Spleen (tissue), 7 donors: ENCODE measurements around the gene EME1.

ENCODE experiments used
- POLR2A ChIP-seq, 3 donors: fragments of 450-650 bp; IDR thresholded peaks; one replicate each; pipeline ENCODE4 v1.5.1; 2017; ENCODE audit warnings: antibody characterized with exemption in 3 of 3, mild to moderate bottlenecking in 1 of 3
- POLR2AphosphoS5 ChIP-seq, 3 donors: sonication (generic); formaldehyde crosslinking; IDR thresholded peaks; one replicate each; pipeline ENCODE4 v1.5.1; 2017; ENCODE audit warnings: antibody characterized with exemption in 3 of 3
- TF ChIP-seq, protein P1 (sequence below), 11 experiments: fragments of 200-600 bp in 7 of 11; fragments of 450-650 bp in 4 of 11; sonication (generic) in 4 of 11; IDR thresholded peaks in 8 of 11; conservative IDR thresholded peaks in 3 of 11; 1 replicate in 7 of 11; 2 replicates in 4 of 11; pipeline versions ENCODE4 v1.4.0 to v1.8.0; 2016 to 2021; ENCODE audit warnings: antibody characterized with exemption in 11 of 11, inconsistent platforms in 4 of 11, mild to moderate bottlenecking in 1 of 11
- donor health status: DM: no; HTN: no; CAD: no; lungs with moderate emphysema.
- donor health status: DM: no; HTN: no; CAD: no.
- donor health status: DM: no; HTN: no; CAD: no.

DNA sequence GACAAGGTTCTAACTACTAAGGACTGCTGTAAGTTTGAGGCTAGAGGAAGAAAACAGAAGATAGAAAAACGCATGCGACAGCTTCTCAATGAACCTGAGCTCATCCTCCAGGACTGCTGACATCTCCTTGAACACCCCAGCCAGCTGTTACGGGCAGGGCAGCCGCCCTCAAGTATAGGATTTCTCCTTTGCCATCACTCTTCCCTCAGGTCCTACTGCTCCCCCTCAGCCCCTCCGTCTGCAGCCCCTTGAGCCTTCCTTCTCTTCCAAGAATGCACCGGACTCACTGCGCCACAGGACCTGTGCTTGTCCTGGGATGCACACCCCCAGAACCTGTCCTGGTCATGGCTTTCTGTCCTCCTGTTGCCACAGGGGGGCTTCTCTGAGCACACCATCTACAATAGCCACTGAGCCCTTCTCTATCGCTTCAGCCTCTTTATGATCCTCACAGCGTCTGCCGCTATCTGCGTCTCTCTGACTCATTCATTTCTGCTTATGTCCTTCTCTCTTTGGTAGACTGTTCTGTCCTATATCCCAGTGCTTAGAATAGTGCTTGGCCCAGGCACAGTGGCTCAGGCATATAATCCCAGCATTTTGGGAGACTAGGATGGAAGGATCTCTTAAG is 42.8 kb upstream of the EME1 start:
- TF ChIP-seq, protein P1, sequence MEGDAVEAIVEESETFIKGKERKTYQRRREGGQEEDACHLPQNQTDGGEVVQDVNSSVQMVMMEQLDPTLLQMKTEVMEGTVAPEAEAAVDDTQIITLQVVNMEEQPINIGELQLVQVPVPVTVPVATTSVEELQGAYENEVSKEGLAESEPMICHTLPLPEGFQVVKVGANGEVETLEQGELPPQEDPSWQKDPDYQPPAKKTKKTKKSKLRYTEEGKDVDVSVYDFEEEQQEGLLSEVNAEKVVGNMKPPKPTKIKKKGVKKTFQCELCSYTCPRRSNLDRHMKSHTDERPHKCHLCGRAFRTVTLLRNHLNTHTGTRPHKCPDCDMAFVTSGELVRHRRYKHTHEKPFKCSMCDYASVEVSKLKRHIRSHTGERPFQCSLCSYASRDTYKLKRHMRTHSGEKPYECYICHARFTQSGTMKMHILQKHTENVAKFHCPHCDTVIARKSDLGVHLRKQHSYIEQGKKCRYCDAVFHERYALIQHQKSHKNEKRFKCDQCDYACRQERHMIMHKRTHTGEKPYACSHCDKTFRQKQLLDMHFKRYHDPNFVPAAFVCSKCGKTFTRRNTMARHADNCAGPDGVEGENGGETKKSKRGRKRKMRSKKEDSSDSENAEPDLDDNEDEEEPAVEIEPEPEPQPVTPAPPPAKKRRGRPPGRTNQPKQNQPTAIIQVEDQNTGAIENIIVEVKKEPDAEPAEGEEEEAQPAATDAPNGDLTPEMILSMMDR (IDR thresholded peaks at IDR 0.05 in 8 of 11, conservative IDR thresholded peaks at IDR 0.05 in 3 of 11): no peak
- no peak for TF ChIP-seq POLR2AphosphoS5 (IDR thresholded peaks at IDR 0.05)
- no peak for TF ChIP-seq POLR2A (IDR thresholded peaks at IDR 0.05)
